ENCODE data around the gene SELENON. TPM values are rescaled to one million over a fixed set of nuclear protein-coding genes. Genes with fewer than 3 reads are reported as not detected.

SELENON gene
- total and polyA plus RNA-seq, 2 of the 8 experiments (the other 6 are each of a cell fraction or from before 2014, with no cell fraction given) = 43.0 to 77.6 TPM

DNA sequence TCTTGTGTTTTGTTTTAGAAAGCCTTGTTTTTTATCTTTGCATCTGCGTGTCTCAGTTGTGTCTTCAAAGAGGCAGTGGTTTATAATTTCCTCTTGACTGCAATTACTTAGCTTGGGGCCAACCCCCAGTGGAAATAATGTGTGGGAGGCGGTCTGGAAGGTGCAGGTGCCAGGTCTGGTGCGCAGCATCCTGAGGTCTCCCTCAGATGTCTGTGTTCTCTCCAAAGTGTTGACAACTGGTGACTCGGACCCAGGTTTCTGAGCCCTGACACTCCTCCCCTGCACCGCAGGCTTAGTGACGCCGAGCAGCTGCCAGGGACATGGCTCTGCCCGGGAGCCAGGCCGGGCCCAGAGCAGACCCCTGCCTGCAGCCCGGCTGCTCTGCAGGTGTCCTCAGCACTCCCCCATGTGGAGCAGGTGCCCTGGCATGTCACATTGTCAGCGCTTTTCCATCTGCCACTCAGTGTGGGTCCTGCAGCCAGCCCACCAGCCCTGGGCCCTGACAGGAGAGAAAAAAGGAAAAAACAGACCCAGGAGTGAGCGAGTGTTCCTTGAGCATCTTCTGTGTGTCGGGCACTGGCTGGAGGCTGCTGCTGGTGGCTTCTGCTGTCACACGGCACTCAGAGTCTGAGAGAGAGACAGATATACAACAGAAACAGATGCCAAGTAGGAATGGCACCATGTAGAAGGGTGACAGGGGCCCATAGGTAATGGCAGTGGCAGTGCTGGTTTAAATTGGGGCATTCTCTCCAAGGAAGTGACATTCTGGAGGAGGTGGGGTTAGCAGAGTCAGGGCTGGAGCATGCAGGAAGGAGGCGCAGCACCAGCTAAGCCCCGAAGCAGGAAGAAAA, 24.8 kb upstream of the SELENON start:
- Histone ChIP-seq H3K56ac (replicated peaks; ENCODE audit: insufficient read length, low read depth, low read length) (no peak overlapping the region), H3K36me3 (ENCODE audit: control insufficient read depth in 2 of 4, insufficient read depth in 4 of 4, low read length in 3 of 4) (no peaks in the 10 kb centered on the region), H3K79me1 (ENCODE audit: low read depth, low read length) (no peaks in the 10 kb centered on the region), H4K91ac (replicated peaks; ENCODE audit: insufficient read length, low read length) (no peak overlapping the region), H2AK5ac (ENCODE audit: low read depth, low read length) (no peak overlapping the region), H2BK15ac (ENCODE audit: low read length) (no peak overlapping the region), H3K4me2 (ENCODE audit: insufficient read depth in 1 of 2, low read depth in 2 of 2, low read length in 2 of 2) (no peak overlapping the region), H3K27me3 (replicated peaks in 1 of 4; ENCODE audit: control insufficient read depth in 3 of 4, extremely low read depth in 1 of 4, insufficient read depth in 3 of 4, low read length in 3 of 4) (no peaks in the 10 kb centered on the region; a peak in 1 of 7 replicates), H3K4me3 (ENCODE audit: extremely low read depth in 1 of 4, insufficient read depth in 2 of 4, low read depth in 3 of 4, low read length in 4 of 4) (no peak overlapping the region), H3K9me3 (ENCODE audit: insufficient read depth in 2 of 2, low read depth in 1 of 2, low read length in 1 of 2) (no peaks in the 10 kb centered on the region), H3K23ac (ENCODE audit: insufficient read length) (no peak overlapping the region), H3K4ac (replicated peaks; ENCODE audit: insufficient read length, low read depth, low read length) (no peak overlapping the region), H2BK120ac (replicated peaks; ENCODE audit: low read depth, low read length) (no peak overlapping the region), H2BK20ac (ENCODE audit: low read length) (no peak overlapping the region; the same call in 1 of the 2 replicates), H3K23me2 (ENCODE audit: low read depth, low read length) (no peaks in the 10 kb centered on the region), H2BK5ac (ENCODE audit: low read depth, low read length) (no peak overlapping the region), H2AFZ (ENCODE audit: low read length) (no peak overlapping the region), H3K79me2 (ENCODE audit: control insufficient read depth in 1 of 2, insufficient read depth in 2 of 2, low read length in 2 of 2) (no peaks in the 10 kb centered on the region), H3K9ac (replicated peaks in 1 of 4; ENCODE audit: extremely low read depth in 1 of 4, low read depth in 3 of 4, low read length in 3 of 4) (no peak overlapping the region), H4K5ac (ENCODE audit: insufficient read length, low read depth, low read length) (no peak overlapping the region), H3K18ac (ENCODE audit: extremely low read depth, low read length) (no peak overlapping the region), H3K27ac (ENCODE audit: low read depth, low read length) (0 out of 2 replicates have a peak overlapping the region, but pooled peaks have one; percentile 17), H2BK12ac (ENCODE audit: low read depth, low read length) (no peak overlapping the region), H4K8ac (ENCODE audit: extremely low read depth, insufficient read depth, low read length) (no peak overlapping the region), H4K20me1 (replicated peaks in 1 of 2; ENCODE audit: control insufficient read depth in 1 of 2, insufficient read depth in 2 of 2, low read length in 2 of 2) (no peaks in the 10 kb centered on the region), H3K4me1 (replicated peaks in 1 of 4; ENCODE audit: control insufficient read depth in 3 of 4, insufficient read depth in 4 of 4, low read length in 3 of 4) (peaks cover 6 to 19% (median 12%) of the 10 kb centered on the region in 4 experiments), H3K14ac (ENCODE audit: insufficient read length) (no peak overlapping the region)
- ChIA-PET POLR2A (ENCODE audit: partially characterized antibody) (interaction anchor here (0.7 kb wide), 1 partner anchor 15 kb away, joined by 3 read pairs; no protein-coding TSS in a partner anchor), CTCF (ENCODE audit: partially characterized antibody) (interaction anchor here (0.6 to 1.5 kb wide), 10 partner anchors 10 to 622 kb away, joined by 3 to 9 read pairs (median 4); no protein-coding TSS in a partner anchor)
- TF ChIP-seq CREB1 (IDR thresholded peaks at IDR 0.05) = no peak
- FAIRE-seq (no peak), DNase-seq (ENCODE audit: low read depth in 1 of 2, low spot score in 2 of 2) (no peak)
- 83% methylated on average over 16 of the region's 16 CpGs; no CpG with 5 or more reads in 1 of the 2 experiments for WGBS, 2 experiments (ENCODE audit: extremely low coverage in 1 of 2, insufficient coverage in 1 of 2, insufficient read length in 1 of 2, insufficient replicate concordance in 2 of 2, low coverage in 1 of 2, low lambda C conversion rate in 2 of 2, missing lambda C conversion rate in 1 of 2)

Measured in H1 (cell line).